GM18861 (cell line): ENCODE measurements around the gene ACVR1B.

Experiments used
- ATAC-seq: cut with Tn5 transposase; IDR thresholded peaks from one replicate; pipeline ENCODE4 v1.9.1; 2021; ENCODE audit not compliant: unreplicated experiment

ACVR1B gene

GRCh38 chr12:52020539-52021336 lies 69.2 kb downstream of the ACVR1B start:
- ATAC-seq = no peak

DNA sequence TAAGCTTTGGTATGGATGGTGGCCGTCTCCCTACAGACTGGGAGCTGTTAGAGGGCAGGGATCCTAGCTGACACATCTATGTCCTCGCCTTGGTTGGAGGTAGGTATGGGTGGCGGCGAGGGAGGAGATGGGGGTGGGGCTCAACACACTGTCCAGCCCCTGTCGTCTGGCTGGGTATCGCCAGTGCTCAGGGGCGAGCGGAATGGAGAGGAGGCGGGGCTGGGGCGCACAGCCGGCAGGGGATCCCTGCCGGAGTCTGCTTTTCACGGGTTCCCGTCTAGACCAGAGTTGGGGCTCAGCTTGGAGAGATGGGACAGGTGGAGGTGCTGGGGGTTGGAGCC lies 71.3 kb downstream of the ACVR1B start:
- no peak for ATAC-seq

GRCh38 chr12:52023182-52023975 lies 71.9 kb downstream of the ACVR1B start:
- ATAC-seq = no peak

GRCh38 chr12:52023976-52024688 lies 72.6 kb downstream of the ACVR1B start:
- no peak for ATAC-seq

DNA sequence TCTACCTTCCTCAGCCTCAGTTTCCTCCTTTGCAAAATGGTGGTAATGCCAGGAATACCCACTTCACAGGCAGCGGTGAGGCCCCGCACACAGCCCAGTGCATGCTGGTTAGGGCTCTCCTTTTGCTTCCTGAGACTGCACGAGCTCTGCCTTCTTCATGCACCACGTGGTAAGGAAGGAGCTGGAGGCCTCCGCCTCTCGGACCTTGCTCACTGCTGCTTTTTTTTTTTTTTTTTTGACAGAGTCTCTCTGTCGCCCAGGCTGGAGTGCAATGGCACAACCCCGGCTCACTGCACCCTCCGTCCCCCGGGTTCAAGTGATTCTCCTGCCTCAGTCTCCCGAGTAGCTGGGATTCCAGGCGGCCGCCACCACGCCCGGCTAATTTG lies 73.3 kb downstream of the ACVR1B start:
- no peak for ATAC-seq

DNA sequence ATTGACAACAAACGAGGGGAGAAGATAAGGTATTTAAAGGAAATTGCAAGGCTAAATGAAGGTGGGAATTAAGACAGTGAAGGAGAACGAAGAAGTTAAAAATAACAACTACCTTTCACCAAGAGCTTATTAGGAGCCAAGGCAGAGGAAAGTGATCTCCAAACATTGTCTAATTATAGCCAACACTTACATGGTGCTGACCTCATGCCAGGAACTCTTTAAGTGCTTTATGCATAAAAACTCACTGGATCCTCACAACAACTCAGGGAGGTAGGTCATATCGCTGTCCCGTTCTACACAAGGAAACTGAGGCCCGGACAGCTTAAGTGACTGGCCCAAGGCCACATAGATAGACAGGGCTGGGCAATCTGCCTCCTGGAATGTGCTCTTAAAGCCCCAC lies 74.8 kb downstream of the ACVR1B start:
- no peak for ATAC-seq

DNA sequence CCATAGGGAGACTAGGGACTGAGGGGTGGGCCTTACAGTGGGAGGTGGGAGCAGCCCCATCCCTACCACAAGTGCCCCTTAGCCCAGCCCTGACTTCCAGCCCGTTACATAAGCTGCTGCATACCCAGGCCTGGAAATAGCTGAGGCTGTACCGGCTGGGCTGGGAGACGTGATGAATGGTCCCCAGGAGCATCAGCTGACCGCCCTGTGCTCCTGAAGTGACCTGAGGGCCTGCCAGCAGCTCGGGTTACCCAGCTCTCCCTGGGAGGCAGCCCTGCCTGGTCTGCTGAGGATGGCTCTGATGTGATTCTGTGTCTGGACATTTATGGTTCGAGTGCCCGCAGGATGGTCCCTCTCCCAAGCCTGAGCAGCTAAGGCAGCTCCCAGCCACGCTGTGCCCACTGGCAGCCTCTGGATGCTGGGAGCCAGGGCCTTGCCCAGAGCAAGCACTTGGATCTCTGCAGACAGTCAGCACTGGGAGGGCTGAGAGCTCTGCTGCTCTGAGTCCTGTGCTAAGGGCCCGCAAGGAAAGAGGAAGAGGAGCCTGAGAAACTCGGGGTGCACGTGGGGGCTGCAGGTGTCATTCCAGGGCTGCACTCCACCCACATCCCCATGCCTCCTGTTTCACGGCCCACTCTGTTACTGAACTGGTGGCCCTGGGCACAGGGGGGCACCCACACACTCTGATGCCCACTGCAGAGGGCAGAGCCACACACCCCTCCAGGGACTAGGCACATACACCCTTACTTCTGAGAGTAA lies 75.8 kb downstream of the ACVR1B start:
- no peak for ATAC-seq

- ATAC-seq = no peak
Observed at GRCh38 chr12:52029685-52030084, 78.2 kb downstream of the ACVR1B start.

GRCh38 chr12:52032446-52032803 lies 80.9 kb downstream of the ACVR1B start:
- ATAC-seq = no peak

GRCh38 chr12:52032804-52033445 lies 81.4 kb downstream of the ACVR1B start:
- ATAC-seq = peak; percentile 85

GRCh38 chr12:52033446-52034140 lies 82.1 kb downstream of the ACVR1B start:
- no peak for ATAC-seq

- ATAC-seq = no peak
Observed at GRCh38 chr12:52035190-52035589, 83.7 kb downstream of the ACVR1B start.

DNA sequence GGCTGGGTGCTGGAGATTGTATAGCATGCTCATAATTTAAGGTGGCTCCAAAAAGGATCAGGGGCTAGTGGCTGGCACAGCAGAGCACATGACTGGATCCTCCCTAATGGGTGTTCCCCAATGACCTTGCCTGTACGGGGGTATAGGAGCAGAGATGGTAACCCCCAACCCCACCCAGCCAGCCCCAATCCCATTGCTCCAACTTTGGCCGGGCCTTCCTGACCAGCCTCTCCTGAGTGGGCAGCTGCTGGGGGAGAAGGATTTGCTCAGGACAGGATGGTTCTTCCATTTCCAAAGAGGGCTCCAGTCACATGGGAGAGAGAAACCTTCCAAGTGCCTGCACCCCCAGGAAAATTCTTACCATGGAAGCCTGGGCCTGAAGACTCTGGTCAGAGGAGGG lies 84.4 kb downstream of the ACVR1B start:
- no peak for ATAC-seq

- peak; percentile 32 for ATAC-seq
Observed at GRCh38 chr12:52036587-52037171, 85.2 kb downstream of the ACVR1B start.

DNA sequence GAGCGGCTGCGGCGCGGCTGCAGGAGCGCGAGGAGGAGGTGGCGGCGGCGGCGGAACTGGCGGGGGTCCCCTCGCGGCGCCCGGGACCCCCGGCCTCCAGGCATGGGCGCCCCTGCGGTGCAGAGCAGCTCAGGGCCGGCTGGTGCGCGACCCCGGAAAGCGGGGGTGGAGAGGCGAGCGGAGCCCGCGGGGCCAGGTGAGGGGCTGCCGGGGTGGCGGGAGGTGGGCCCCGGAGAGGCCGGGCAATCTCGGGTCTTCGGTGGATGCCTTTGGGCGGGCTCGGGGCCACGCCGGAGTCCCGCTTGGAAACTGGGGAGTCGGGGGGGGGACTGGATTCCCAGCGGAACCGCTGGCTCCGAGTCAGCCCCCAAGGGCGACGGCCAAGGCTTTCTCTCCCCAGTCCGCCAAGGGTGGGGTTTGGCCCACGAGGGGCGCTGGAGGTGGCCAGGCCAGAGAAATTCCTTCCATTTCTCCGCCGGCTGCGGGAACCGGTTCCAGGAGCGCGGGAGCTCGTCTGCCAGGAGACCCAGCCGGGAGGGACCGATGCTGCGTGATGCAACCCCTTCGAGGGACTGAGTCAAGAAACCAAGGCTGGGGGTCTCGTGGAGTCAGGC lies 85.9 kb downstream of the ACVR1B start:
- no peak for ATAC-seq

GRCh38 chr12:52038447-52038846 lies 86.9 kb downstream of the ACVR1B start:
- no peak for ATAC-seq

DNA sequence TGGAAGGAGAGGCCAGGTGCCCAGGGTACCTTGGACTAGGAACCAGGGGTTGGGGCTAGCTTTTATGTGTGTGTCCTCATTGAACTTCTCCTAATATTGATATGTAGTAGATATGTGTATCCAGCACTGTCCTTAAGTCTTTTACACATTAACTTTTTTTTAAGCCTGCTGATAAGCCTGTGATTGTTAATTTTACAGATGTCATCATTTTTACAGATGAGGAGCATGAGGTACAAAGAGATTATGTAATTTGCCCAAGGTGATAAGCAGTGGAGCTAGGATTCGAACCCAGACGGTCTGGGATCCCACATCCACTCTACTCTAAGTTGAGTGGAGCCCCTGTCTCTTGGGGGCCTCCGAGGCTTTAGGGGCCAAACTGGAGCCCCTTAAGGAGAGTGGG lies 89.5 kb downstream of the ACVR1B start:
- ATAC-seq = no peak

DNA sequence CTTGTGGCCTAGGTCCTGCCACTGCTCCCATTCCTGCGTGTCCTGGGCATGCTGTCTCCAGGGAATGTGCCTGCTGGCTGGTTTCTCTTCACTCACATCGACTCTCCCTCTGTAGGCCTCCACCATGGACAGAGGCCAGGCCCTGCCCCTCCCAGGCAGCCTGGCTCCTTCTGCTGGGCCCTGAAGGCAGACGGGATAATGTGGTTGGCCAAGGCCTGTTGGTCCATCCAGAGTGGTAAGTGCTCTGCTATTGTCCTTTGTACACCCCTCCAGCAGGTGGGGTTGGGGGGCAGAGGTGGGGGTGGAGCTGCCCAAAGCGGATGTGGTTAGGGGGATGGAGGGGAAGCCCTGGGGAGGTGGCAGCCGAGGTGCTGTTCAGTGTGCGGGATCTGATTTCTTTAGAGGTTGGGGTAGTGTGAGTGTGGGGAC lies 90.2 kb downstream of the ACVR1B start:
- no peak for ATAC-seq

GRCh38 chr12:52042706-52043385 lies 91.3 kb downstream of the ACVR1B start:
- ATAC-seq = no peak
